NCI-H460 (cell line): ENCODE measurements around the gene ZNF138. TPM values are rescaled to one million over a fixed set of nuclear protein-coding genes. Genes with fewer than 3 reads are reported as not detected.

Experiments used
- DNase-seq: peaks from one replicate; pipeline ENCODE4 v3.0.0-alpha.2; 2016; ENCODE audit warnings: low read depth; ENCODE audit errors: extremely low read depth
- total RNA-seq: library from RNA; depleted of rRNA; stranded (reverse); fragments of >200 nt; shearing (Covaris generic); gene quantifications from 2 replicates; pipeline ENCODE4 v1.2.3, GENCODE V29; 2014; rRNA removed

Gene ZNF138
- total RNA-seq, 1 experiment from 2014 or later = 6.6 TPM

DNA sequence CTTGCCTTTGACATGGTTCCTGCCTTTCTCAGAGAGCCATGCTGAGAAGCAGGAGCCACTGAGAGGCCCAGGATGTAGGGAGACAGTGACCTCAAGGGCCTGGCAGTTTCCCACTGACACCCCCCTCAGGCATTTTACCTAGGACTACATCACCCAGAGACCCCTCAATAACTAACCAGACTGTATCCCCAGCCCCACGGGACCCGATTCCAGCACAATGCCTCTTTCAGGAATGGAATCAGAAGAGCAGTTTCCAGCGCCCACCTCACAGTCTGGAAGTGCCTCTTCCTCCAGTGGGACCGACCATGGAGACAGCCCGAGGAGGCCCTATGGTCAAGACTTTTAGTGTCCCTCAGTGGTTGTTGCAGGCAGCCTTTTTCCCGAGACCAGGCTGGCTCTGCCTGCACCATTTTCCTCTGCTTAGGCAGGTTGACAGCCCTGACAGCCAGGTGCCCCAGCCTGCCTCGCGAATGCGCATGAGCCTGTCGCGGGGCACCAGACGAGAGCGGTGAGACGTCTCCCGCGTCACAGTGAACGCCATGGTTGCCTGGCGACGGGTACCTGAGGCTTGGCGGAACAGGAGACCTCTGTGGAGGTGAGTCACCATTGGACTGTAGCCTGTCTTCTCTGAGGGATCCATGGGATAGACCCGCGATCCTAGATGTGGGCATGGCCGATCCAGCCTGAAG, 80.5 kb downstream of the ZNF138 start:
- no peak for DNase-seq

DNA sequence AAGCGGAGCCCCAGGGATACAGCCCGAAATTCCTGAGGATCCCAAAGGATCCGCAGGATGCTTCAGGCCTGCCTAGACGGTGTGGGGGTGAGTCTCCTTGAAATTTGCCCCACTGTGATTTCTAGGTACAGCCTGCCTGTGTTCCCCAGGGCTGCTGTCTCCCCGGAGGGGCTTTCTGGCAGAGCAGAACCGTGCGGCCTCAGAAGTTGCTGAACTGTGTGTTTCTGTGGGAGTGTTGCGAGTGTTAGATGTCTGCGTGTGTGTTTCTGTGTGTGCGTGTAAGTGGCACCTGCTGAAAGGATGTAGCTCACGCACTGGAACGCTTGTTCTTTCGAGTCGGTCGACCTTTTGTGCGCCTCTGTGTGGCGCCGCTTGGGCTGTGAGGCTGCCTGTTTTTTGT, 81.0 kb downstream of the ZNF138 start:
- DNase-seq = no peak

DNA sequence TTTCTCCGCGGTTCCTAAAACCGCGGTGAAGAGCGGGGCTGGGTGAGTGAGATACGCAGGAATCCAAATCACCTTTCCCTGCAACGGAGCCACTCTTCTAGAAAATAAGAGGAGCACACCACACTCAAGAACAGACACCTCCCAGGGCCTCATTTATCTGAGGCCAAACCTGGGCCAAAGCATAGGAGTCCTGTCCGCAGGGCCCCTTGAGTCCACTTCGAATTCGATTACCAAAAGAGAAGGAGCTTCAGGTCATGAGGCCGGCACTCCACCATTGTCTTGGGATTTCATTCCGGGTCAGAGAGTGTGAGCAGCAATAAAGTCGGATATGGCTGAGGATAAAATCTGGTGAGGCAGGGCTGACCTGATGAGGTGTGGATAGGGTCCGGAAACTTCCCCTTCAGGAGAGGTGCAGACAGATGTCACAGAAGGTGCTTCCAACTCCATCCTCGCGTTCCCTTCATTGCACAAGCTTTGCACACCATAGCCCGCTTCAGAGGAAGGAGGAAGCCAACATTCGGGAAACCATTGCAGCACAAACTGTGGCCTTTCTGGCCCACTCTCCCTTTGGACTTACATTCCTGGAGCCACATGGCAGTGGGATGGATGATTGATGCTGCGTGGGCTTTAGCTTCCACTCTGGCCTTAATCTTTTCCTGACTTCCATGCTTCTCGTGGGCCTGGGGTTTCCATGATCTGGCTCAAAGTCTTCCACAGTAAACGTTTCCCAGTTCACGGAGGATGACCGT, 81.6 kb downstream of the ZNF138 start:
- DNase-seq = no peak

DNA sequence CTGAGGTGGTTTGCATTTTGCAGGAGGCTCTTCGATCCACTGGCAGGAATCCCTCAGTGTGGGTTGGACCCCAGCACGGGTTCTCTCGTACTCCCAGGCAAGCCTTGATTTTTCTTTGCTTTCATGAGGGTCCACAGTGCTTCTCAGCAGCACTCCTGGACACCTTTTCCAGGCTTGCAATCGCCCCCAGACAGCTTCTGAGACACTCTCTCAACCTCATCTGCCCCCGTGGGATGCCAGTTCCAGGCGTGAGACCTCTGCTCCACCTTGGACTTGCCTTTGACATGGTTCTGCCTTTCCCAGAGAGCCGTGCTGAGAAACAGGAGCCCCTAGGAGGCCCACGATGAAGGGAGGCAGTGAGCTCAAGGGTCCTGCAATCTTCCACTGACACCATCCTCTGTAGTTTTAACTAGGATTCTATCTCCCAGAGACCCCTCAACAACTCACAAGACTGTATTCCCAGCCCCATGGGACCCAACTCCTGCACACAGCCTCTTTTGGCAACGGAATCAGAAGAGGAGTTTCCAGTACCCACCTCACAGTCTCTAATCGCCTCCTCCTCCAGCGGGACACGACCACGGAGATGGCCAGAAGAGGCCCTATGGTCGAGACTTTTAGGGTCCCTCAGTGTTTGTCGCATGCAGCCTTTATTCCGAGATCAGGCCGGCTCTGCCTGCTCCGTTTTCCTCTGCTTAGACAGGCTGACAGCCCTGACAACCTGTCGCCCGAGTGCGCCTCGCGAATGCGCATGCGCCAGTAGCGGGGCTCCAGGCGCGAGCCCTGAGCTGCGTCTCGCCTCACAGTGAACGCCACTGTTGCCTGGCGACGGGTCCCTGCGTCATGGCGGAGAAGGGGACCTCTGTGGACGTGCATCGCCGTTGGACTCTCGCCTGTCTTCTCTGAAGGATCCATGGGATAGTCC, 82.8 kb downstream of the ZNF138 start:
- DNase-seq = no peak

DNA sequence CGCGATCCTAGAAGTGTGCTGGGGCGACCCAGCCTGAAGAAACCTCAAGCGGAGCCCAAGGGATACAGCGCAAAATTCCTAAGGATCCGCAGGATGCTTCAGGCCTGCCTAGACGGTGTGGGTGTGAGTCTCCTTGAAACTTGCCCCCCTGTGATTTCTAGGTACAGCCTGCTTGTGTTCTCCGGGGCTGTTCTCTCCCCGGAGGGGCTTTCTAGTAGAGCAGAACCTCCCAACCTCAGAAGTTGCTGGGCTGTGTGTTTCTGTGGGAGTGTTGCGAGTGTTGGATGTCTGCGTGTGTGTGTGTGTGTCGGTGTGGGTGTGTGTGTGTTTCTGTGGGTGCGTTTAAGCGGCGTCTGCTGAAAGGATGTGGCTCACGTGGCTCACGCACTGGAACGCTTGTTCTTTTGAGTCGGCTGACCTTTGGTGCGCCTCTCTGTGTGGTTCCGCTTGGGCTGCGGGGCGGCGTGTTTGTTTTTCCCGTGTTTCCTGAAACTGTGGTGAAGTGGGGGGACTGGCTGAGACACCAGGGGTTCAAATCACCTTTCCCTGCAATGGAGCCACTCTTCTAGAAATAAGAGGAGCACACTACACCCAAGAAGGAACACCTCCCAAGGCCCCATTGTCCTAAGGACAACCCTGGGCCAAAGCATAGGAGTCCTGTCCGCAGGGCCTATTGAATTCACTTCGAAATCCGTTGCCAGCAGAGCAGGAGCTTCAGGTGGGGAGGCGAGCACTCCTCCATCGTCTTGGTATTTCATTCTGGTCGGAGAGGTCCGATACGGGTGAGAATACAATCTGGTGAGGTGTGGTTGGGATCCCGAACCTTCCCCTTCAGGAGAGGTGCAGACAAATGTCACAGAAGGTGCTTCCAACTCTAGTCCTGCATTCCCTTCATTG, 83.7 kb downstream of the ZNF138 start:
- no peak for DNase-seq

DNA sequence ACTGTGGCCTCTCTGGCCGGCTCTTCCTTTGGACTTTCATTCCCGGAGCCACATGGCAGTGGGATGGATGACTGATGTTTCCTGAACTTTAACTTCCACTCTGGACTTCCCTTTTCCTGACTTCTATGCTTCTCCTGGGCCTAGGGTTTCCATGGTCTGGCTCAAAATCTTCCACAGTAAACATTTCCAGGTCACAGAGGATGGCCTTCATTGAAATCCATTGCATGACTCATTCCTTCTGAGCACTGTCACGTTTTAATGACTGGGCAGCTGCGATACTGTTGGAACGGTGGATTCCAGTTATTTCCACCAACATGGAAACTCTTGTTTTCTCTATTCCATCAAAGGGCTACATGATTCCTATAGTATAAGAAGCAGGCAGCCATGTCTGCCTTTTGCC, 84.5 kb downstream of the ZNF138 start:
- DNase-seq = no peak

DNA sequence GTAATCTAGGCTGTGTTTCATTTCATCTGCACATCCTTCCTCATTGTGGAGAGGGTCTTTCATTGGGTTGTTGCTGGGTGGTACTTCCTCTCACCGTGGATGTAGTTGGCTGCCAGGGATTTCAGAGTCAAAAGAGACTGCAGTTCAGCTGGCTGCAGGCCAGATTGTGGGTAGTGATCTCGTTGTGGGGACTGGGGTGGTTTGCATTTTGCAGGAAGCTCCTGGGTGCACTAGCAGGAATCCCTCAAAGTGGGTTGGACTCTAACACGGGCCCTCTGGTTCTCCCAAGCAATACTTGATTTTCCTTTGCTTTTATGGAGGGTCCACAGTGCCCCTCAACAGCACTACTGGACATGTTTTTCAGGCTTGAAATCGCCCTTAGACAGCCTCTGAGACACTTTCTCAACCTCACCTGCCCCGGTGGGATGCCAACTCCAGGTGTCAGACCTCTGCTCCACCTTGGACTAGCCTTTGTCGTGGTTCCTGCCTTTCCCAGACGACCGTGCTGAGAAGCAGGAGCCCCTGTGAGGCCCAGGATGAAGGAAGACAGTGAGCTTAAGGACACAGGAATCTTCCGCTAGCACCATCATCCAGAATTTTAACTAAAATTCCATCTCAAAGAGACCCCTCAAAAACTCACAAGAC, 85.0 kb downstream of the ZNF138 start:
- no peak for DNase-seq

DNA sequence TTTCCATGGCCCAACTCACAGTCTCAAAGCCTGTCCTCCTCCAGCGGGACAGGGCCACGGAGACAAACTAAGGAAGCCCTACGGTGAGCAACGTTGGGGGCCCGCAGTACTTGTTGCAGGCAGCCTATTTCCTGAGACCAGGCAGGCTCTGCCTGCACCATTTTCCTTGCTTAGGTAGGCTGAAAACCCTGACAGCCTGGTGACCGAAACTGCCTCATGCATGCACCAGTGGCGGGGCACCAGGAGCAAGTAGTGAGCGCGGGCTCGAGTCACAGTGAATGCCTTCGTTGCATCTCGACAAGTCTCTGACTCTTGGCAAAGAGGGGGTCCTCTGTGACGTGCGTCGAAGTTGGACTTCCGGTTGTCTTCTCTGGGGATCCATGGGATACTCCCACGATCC, 85.6 kb downstream of the ZNF138 start:
- no peak for DNase-seq

DNA sequence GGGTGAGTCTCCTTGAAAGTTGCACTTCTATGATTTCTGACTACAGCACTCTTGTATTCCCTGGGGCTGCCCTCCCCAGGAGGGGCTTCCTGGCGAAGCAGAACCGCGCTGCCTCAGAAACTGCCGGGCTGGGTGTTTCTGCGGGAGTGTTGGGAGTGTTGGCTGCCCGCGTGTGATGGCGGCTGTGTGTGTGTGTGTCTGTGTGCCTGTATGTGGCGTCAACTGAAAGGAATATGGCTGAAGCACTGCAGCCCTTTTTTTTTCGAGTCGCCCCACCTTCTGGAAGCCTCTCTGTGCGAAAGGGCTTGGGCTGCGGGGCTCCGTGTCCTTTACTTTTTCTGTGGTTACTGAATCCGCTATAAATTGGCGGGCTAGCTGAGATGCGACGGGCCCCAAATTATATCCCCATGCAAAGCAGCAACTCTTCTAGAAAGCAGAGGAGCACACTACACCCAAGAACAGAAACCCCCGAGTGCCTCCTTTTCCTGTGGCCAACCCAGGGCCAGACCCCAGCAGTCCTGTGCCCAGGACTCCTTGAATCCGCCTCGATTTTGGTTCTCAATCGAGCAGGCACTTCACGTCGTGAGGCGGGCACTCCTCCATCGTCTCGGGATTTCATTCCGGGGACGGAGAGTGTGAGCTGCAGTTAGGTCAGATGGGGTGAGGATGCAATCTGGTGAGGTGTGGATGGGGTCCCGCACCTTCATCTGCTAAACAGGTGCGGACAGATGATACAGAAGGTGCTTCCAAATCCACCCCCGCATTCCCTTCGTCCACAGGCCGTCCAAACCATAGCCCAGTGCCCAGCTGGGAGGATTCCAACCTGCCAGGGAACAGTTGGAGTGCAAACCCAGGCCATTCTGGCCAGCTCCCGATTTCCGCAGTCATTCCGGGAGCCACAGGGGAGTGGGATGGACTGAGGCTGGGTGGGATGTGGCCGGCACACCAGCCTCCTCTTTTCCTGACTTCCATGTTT, 86.4 kb downstream of the ZNF138 start:
- DNase-seq = no peak

DNA sequence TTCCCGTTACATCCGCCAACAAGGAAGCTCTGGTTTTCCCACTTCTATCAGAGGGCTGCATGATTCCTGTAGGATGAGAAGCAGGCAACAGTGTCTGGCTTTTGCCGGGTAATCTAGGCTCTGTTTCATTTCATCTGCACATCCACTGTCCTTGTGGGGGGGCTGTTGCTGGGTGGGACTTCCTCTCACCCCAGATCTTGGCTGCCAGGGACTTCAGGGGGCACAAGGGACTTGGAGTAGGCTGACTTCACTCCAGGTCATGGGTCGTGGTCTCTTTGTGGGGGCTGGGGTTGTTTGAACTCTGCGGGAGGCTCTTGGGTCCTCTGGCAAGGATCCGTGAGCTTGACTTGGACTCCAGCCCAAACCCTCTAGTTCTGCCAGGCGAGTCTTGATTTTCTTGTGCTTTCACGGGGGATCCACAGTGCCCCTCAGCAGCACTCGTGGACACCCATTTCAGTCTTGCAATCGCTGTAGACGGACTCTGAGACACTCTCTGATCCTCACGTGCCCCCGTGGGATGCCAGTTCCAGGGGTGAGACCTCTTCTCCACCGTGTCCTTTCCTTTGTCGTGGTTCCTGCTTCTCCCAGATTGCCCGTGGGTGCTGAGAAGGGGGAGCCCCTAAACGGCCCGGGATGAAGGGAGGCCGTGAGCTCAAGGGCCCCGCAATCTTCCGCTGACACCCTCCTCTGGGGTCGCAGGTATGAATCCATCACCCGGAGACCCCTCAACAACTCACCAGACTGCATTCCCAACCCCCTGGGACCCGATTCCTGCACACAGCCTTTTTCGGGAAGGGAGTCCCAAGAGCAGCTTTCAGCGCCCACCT, 87.4 kb downstream of the ZNF138 start:
- no peak for DNase-seq

DNA sequence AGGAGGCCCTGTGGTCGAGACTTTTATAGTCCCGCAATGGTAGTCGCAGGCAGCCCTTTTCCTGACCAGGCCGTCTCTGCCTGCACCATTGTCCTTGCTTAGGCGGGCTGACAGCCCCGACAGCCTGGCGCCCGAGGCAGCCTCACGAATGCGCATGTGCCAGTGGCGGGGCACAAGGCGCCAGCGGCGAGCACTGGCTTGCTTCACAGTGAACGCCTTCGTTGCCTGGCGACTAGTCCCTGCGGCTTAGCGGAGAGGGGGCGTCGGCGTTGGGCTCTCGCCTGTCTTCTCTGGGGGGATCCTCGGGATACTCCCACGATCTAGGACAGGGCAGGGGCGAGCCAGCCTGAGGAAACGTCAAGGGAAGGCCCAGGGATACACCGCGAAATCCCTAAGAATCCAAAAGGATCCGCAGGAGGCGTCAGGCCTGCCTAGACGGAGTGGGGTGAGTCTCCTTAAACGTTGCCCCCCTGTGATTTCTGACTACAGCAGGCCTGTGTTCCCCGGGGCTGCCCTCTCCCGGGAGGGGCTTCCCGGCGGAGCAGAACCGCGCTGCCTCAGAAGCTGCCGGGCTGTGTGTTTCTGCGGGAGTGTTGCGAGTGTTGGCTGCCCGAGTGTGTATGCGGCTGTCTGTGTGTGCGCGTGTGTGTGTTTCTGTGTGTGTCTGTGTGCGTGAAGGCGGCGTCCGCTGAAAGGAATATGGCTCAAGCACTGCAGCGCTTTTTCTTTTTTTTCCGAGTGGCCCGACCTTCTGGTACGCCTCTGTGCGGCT, 88.3 kb downstream of the ZNF138 start:
- DNase-seq = no peak

Other genes starting within 250 kb of the ZNF138 start
- gene ZNF680, start 231.4 kb upstream of the ZNF138 start, total RNA-seq = 3.1 and 5.8 TPM in 2 replicates
- 3.4 and 3.6 TPM in 2 replicates for gene ZNF107, start 128.3 kb upstream of the ZNF138 start, total RNA-seq
- gene ZNF273, start 108.8 kb downstream of the ZNF138 start, total RNA-seq = 8.2 and 8.7 TPM in 2 replicates
- 1.8 and 1.9 TPM in 2 replicates for gene ZNF117, start 196.6 kb downstream of the ZNF138 start, total RNA-seq
- gene ERV3-1, start 212.3 kb downstream of the ZNF138 start, total RNA-seq = 3.0 and 6.0 TPM in 2 replicates